CD4-positive, alpha-beta T cell (primary cell): ENCODE results near the gene FAM222B. TPM values are rescaled to one million over a fixed set of nuclear protein-coding genes. Genes with fewer than 3 reads are reported as not detected.

ENCODE experiments used
- ATAC-seq: fragments of 200-7000 bp; cut with Tn5 transposase; one replicate; pipeline ENCODE4 v1.10.0; 2022; ENCODE audit warnings: mild to moderate bottlenecking; ENCODE audit not compliant: poor library complexity
- CTCF ChIA-PET: fragments of 350-600 bp; sonication (Branson Sonifier 250); formaldehyde crosslinking; loops from one replicate; lab custom pipeline; 2021; ENCODE audit warnings: antibody characterized with exemption, inconsistent platforms; lab: Charles Lee
- POLR2A ChIA-PET: fragments of 350-600 bp; sonication (Branson Sonifier 250); formaldehyde crosslinking; loops from one replicate; lab custom pipeline; 2021; ENCODE audit warnings: antibody characterized with exemption, inconsistent platforms; lab: Charles Lee
- DNase-seq, 14 experiments: peaks; one replicate each; pipeline ENCODE4 v3.0.0-alpha.2; 2013 to 2020; ENCODE audit warnings: mixed read lengths in 2 of 14
- H3K27ac ChIP-seq, 2 donors: one replicate each; pipeline versions ENCODE4 v1.5.1 to v1.7.0; 2013; ENCODE audit warnings: low read length in 2 of 2, low read depth in 1 of 2, mild to moderate bottlenecking in 1 of 2
- H3K27me3 ChIP-seq, 2 experiments: 1 replicate in 1 of 2; 2 replicates in 1 of 2; pipeline versions ENCODE4 v1.6.1 to v1.7.0; 2013; ENCODE audit warnings: low read length in 2 of 2, control low read depth in 1 of 2, mild to moderate bottlenecking in 1 of 2, moderate library complexity in 1 of 2; ENCODE audit not compliant: insufficient read depth in 2 of 2, control insufficient read depth in 1 of 2
- H3K36me3 ChIP-seq: one replicate; pipeline ENCODE4 v1.6.1; 2013; ENCODE audit warnings: low read length, control low read depth; ENCODE audit not compliant: insufficient read depth
- H3K4me1 ChIP-seq: one replicate; pipeline ENCODE4 v1.6.1; 2013; ENCODE audit warnings: low read length, control low read depth; ENCODE audit not compliant: insufficient read depth
- H3K4me3 ChIP-seq: one replicate; pipeline ENCODE4 v1.5.1; 2013; ENCODE audit warnings: mild to moderate bottlenecking, low read length, moderate library complexity
- H3K9me3 ChIP-seq, 2 experiments: 1 replicate in 1 of 2; 2 replicates in 1 of 2; pipeline versions ENCODE4 v1.6.1 to v1.7.0; 2013; ENCODE audit warnings: low read length in 2 of 2, mild to moderate bottlenecking in 2 of 2, control low read depth in 1 of 2, moderate library complexity in 1 of 2; ENCODE audit not compliant: control insufficient read depth in 1 of 2, insufficient read depth in 1 of 2
- H3K27ac Mint-ChIP-seq: one replicate; pipeline ENCODE4 v1.8.0; 2020; ENCODE audit warnings: mixed read lengths
- H3K27me3 Mint-ChIP-seq: one replicate; pipeline ENCODE4 v1.8.0; 2021; ENCODE audit warnings: mixed read lengths
- H3K36me3 Mint-ChIP-seq: one replicate; pipeline ENCODE4 v1.8.0; 2021; ENCODE audit warnings: low read depth, mixed read lengths
- H3K4me1 Mint-ChIP-seq: one replicate; pipeline ENCODE4 v1.8.0; 2021; ENCODE audit warnings: low read depth, mixed read lengths
- H3K4me3 Mint-ChIP-seq: one replicate; pipeline ENCODE4 v1.8.0; 2020; ENCODE audit warnings: mild to moderate bottlenecking, mixed read lengths
- H3K9me3 Mint-ChIP-seq: one replicate; pipeline ENCODE4 v1.8.0; 2020; ENCODE audit warnings: mixed read lengths
- CTCF ChIP-seq: fragments of 200-600 bp; IDR thresholded peaks from one replicate; pipeline ENCODE4 v1.8.0; 2022; ENCODE audit warnings: antibody characterized with exemption, mild to moderate bottlenecking
- intact Hi-C, 2 experiments: fragments of 100-400 bp; cut with DNase I in 1 of 2; cut with micrococcal nuclease in 1 of 2; formaldehyde crosslinking; loops; one replicate each; pipeline versions ENCODE4 v1.15.1 to v1.9.0; 2023 to 2025; cut with DNase I, micrococcal nuclease
- total RNA-seq, 174 experiments: library from RNA in 2 of 174; stranded (reverse) in 2 of 174; gene quantifications; one replicate each; pipeline ENCODE4 v1.2.3 and lab custom pipeline; 2021 to 2026

Gene FAM222B
- total RNA-seq, 2 experiments from 2014 or later, result 17.3 to 17.5 TPM

- H3K27me3 Mint-ChIP-seq, result peaks cover 24% of the 10 kb centered on the region
- intact Hi-C loops, result loop anchor here (1.0 to 2.0 kb wide), 2 partner anchors 8 to 92 kb away; partner anchors contain the start of gene NEK8 (in 1 of the 2)
- H3K36me3 Mint-ChIP-seq, result peaks cover 53% of the 10 kb centered on the region
- ATAC-seq, result no peak
- Histone ChIP-seq H3K9me3 (peaks cover 0 to 8% of the 10 kb centered on the region in 2 experiments), H3K27me3 (peaks cover 13 to 21% of the 10 kb centered on the region in 2 experiments), H3K36me3 (peaks cover 47% of the 10 kb centered on the region), H3K27ac (peak overlapping the region; percentile 92 to 95), H3K4me3 (peak overlapping the region; percentile 88), H3K4me1 (peaks cover 69% of the 10 kb centered on the region)
- TF ChIP-seq CTCF, result no peak
- peak in 4 of 14 experiments; percentile 17 to 64 (median 50) for DNase-seq
- peak overlapping the region; percentile 97 for H3K4me3 Mint-ChIP-seq
- peak overlapping the region; percentile 95 for H3K27ac Mint-ChIP-seq
- no peaks in the 10 kb centered on the region for H3K9me3 Mint-ChIP-seq
- H3K4me1 Mint-ChIP-seq, result peaks cover 66% of the 10 kb centered on the region
- ChIA-PET POLR2A (interaction anchor here (0.6 to 4.1 kb wide), 31 partner anchors 8 to 420 kb away, joined by 3 to 110 read pairs (median 7); partner anchors contain the start of genes BLTP2, IFT20, NEK8 and PHF12), CTCF (interaction anchor here (1.0 to 3.4 kb wide), 8 partner anchors 8 to 182 kb away, joined by 3 to 21 read pairs (median 7); partner anchors contain the start of genes DHRS13, NEK8, PROCA1 and SDF2)
Measured at GRCh38 chr17:28720247-28720996, 122.2 kb downstream of the FAM222B start.

DNA sequence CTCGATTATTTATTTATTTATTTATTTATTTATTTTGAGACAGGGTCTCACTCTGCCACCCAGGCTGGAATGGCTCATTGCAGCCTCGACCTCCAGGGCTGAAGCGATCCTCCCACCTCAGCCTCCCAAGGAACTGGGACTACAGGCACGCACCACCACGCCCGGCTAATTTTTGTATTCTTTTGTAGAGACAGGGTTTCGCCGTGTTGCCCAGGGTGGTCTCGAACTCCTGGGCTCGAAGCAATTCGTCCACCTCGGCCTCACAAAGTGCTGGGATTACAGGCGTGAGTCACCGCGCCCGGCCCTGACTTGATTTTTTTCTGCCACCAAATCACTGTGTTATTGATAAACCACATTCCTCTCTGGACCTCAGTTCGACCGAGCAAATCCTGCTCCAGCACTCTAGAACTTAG lies 123.6 kb downstream of the FAM222B start:
- peaks cover 52% of the 10 kb centered on the region for H3K4me1 Mint-ChIP-seq

More for the DNA sequence above, 123.6 kb downstream of the FAM222B start:
- TF ChIP-seq CTCF, result no peak
- ATAC-seq (no peak), DNase-seq (no peak)
- POLR2A ChIA-PET, result interaction anchor here (0.6 to 4.1 kb wide), 28 partner anchors 9 to 421 kb away, joined by 3 to 110 read pairs (median 8); partner anchors contain the start of genes BLTP2, FAM222B, FLOT2 and IFT20
- peak overlapping the region; percentile 97 for H3K4me3 Mint-ChIP-seq
- no peaks in the 10 kb centered on the region for H3K9me3 Mint-ChIP-seq
- H3K4me3 ChIP-seq, result peak overlapping the region; percentile 88
- peak overlapping the region; percentile 92 to 95 for H3K27ac ChIP-seq
- peaks cover 17 to 21% of the 10 kb centered on the region in 2 experiments for H3K27me3 ChIP-seq
- peaks cover 35% of the 10 kb centered on the region for H3K27me3 Mint-ChIP-seq
- peaks cover 0 to 8% of the 10 kb centered on the region in 2 experiments for H3K9me3 ChIP-seq
- H3K4me1 ChIP-seq, result peaks cover 62% of the 10 kb centered on the region
- peaks cover 34% of the 10 kb centered on the region for H3K36me3 ChIP-seq
- H3K36me3 Mint-ChIP-seq, result peaks cover 43% of the 10 kb centered on the region
- intact Hi-C loops, result loop anchor here (2.0 to 10.0 kb wide), 4 partner anchors 56 to 364 kb away; partner anchors contain the start of genes DHRS13 (in 1 of the 2), PHF12 (in 1 of the 2), POLDIP2 (in 1 of the 2) and SUPT6H (in 1 of the 2)
- peak overlapping the region; percentile 95 for H3K27ac Mint-ChIP-seq
- CTCF ChIA-PET, result interaction anchor here (1.1 to 3.4 kb wide), 6 partner anchors 8 to 72 kb away, joined by 4 to 21 read pairs (median 9); partner anchors contain the start of genes NEK8, PROCA1, SDF2 and SUPT6H
